HL-60 (cell line): ENCODE data around the gene ADCY5.
A peak's percentile ranks its signal among the peaks of the same experiment; 100 is the strongest.
"Not testable (repeated sequence)": the region's sequence is repeated elsewhere in the genome, so short reads cannot be mapped to it uniquely, and the experiment has no call there.

Experiments used
- DNase-seq, 2 experiments: peaks; one replicate each; pipeline ENCODE4 v3.0.0-alpha.2; 2010 to 2020; ENCODE audit warnings: low read depth in 1 of 2, low spot score in 1 of 2
- H3K27ac ChIP-seq: fragments of 250-450 bp; sonication (Bioruptor Pico); replicated peaks from 2 replicates; pipeline ENCODE4 v1.5.1; 2020; ENCODE audit warnings: mild to moderate bottlenecking, moderate library complexity
- H3K27me3 ChIP-seq: fragments of 250-450 bp; sonication (Bioruptor Pico); 2 replicates; pipeline ENCODE4 v1.5.1; 2021; ENCODE audit warnings: mild to moderate bottlenecking, moderate library complexity; ENCODE audit not compliant: insufficient read depth, poor library complexity, severe bottlenecking
- H3K4me3 ChIP-seq: replicated peaks from 2 replicates; pipeline ENCODE4 v1.5.1; 2011; ENCODE audit warnings: mild to moderate bottlenecking, control low read depth, low read length; ENCODE audit not compliant: insufficient read depth
- GABPA ChIP-seq: IDR thresholded peaks from 2 replicates; pipeline ENCODE4 v1.6.1; 2012; ENCODE audit warnings: low read depth
- POLR2AphosphoS5 ChIP-seq: IDR thresholded peaks from 2 replicates; pipeline ENCODE4 v1.6.1; 2012; ENCODE audit warnings: low read depth
- SPI1 ChIP-seq: IDR thresholded peaks from 2 replicates; pipeline ENCODE4 v1.6.1; 2012; ENCODE audit warnings: low read depth, mild to moderate bottlenecking, borderline replicate concordance
- TF ChIP-seq, protein P1 (sequence below): IDR thresholded peaks from 2 replicates; pipeline ENCODE4 v1.6.1; 2012; ENCODE audit warnings: low read depth; ENCODE audit not compliant: insufficient replicate concordance
- TF ChIP-seq, protein P2 (sequence below): IDR thresholded peaks from one replicate; pipeline ENCODE4 v1.5.1; 2011; ENCODE audit warnings: low read length, control low read depth, inconsistent platforms; ENCODE audit not compliant: insufficient read depth

ADCY5 gene

DNA sequence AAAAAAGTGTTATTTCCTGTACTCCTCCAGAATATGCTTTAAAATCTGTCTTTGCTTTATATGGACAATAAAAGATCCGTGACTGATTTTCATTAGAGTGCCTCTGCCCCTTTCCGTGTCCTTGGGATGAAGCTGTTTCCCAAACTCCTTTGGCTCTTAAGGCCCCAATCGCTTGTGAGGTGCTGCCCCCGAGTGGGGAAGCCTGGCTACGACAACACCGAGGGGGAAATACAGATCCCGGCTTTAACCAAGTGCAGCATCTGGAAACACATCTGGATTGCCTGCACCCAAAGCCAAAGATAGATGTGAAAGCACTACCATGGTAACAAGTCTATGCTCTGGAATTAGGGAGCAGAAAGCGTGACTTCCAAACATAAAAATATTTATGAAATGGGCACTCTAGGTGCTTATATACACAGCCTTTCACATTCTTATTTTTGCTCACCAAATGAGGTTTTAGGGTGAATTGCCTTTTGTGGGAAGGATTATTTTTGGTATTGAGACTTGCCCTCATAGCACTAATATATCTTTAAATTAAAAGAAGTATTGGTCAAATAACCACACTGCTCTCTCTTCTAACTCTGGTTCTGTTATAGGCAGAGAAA, 40.6 kb upstream of the ADCY5 start:
- H3K27ac ChIP-seq, result no peak overlapping the region
- TF ChIP-seq GABPA (no peak), POLR2AphosphoS5 (no peak), SPI1 (no peak)
- TF ChIP-seq, protein P1, sequence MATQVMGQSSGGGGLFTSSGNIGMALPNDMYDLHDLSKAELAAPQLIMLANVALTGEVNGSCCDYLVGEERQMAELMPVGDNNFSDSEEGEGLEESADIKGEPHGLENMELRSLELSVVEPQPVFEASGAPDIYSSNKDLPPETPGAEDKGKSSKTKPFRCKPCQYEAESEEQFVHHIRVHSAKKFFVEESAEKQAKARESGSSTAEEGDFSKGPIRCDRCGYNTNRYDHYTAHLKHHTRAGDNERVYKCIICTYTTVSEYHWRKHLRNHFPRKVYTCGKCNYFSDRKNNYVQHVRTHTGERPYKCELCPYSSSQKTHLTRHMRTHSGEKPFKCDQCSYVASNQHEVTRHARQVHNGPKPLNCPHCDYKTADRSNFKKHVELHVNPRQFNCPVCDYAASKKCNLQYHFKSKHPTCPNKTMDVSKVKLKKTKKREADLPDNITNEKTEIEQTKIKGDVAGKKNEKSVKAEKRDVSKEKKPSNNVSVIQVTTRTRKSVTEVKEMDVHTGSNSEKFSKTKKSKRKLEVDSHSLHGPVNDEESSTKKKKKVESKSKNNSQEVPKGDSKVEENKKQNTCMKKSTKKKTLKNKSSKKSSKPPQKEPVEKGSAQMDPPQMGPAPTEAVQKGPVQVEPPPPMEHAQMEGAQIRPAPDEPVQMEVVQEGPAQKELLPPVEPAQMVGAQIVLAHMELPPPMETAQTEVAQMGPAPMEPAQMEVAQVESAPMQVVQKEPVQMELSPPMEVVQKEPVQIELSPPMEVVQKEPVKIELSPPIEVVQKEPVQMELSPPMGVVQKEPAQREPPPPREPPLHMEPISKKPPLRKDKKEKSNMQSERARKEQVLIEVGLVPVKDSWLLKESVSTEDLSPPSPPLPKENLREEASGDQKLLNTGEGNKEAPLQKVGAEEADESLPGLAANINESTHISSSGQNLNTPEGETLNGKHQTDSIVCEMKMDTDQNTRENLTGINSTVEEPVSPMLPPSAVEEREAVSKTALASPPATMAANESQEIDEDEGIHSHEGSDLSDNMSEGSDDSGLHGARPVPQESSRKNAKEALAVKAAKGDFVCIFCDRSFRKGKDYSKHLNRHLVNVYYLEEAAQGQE, result no peak
- TF ChIP-seq, protein P2, sequence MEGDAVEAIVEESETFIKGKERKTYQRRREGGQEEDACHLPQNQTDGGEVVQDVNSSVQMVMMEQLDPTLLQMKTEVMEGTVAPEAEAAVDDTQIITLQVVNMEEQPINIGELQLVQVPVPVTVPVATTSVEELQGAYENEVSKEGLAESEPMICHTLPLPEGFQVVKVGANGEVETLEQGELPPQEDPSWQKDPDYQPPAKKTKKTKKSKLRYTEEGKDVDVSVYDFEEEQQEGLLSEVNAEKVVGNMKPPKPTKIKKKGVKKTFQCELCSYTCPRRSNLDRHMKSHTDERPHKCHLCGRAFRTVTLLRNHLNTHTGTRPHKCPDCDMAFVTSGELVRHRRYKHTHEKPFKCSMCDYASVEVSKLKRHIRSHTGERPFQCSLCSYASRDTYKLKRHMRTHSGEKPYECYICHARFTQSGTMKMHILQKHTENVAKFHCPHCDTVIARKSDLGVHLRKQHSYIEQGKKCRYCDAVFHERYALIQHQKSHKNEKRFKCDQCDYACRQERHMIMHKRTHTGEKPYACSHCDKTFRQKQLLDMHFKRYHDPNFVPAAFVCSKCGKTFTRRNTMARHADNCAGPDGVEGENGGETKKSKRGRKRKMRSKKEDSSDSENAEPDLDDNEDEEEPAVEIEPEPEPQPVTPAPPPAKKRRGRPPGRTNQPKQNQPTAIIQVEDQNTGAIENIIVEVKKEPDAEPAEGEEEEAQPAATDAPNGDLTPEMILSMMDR, result peak; percentile 93
- peak; percentile 29 to 53 for DNase-seq
- no peaks in the 10 kb centered on the region for H3K27me3 ChIP-seq
- no peak overlapping the region for H3K4me3 ChIP-seq

DNA sequence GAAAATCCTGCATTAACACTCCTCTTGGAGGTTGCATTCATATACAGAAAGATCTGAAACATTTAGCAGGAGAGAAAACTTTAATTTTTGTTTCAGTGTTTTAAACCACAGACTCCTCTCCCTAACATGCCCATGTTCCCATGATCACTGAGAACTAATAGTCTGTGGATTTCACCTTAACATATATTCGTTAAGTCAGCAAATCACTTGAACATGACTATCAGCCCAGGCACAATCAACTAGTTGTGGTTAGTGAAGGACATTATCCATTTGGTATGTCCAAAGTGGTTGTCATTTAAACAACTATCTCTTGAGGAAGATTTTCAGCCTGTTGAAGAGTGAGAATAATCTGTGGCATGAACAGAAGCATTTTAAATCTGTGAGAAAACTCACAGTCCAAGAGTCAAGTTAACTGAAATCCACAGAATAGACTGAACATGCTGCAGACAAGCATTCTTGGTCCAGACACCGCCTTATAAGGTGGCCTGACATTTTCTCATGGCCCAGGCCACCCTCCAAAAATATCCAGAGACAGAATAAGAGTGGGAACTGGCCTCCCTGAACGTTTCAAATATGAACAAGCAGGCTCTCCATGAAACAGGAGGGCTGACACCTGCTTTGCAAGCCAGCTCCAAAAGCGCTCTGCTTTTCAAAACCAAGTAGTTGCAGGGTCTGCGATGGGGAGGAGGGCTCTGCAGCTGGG, 39.9 kb upstream of the ADCY5 start:
- H3K4me3 ChIP-seq, result no peak overlapping the region
- no peaks in the 10 kb centered on the region for H3K27me3 ChIP-seq
- DNase-seq, result no peak
- H3K27ac ChIP-seq, result no peak overlapping the region
- TF ChIP-seq SPI1, result no peak
- TF ChIP-seq GABPA, result no peak
- TF ChIP-seq, protein P1, result no peak
- no peak for TF ChIP-seq POLR2AphosphoS5
- TF ChIP-seq, protein P2, result no peak

DNA sequence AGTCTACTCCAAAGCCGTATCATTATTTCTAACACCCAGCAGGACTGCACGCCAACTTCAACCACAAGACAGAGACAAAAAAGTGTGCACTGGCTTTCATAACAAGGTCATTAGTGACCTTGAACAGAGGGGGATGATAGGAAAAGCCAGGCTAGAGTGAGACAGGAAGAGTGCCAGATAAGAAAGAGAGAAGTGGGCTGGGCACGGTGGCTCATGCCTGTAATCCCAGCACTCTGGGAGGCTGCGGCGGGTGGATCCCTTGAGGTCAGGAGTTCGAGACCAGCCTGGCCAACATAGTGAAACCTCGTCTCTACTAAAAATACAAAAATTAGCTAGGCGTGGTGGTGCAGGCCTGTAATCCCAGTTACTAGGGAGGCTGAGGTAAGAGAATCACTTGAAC, 38.2 kb upstream of the ADCY5 start:
- not testable (repeated sequence) for H3K27ac ChIP-seq, H3K4me3 ChIP-seq, DNase-seq, H3K27me3 ChIP-seq

DNA sequence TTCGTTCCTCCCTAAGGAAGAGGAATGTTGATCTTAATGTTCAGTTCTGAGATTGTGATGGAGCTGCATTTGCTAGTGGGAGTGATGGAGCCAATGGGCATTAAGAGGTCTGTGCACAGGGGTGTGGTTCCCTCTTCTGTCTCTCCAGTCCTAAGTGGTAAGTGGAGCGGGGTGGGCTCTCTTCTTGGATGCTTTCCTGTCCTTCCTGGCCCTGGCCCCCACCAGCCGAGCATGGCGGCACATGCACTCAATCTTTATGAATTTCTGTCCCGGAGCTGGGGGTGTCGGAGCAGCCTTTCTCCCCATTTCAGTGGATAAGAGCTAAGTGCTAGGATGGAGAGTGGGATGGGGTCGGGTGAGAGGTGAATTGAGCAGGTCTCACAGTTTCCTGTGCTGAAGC, 37.6 kb upstream of the ADCY5 start:
- Histone ChIP-seq H3K27ac (no peak overlapping the region), H3K4me3 (no peak overlapping the region), H3K27me3 (no peaks in the 10 kb centered on the region)
- no peak for DNase-seq
- TF ChIP-seq, protein P1, result no peak
- TF ChIP-seq SPI1 (no peak), POLR2AphosphoS5 (no peak), GABPA (no peak)
- TF ChIP-seq, protein P2, result no peak
